ENCODE results near the gene GRK2.

Gene GRK2

DNA sequence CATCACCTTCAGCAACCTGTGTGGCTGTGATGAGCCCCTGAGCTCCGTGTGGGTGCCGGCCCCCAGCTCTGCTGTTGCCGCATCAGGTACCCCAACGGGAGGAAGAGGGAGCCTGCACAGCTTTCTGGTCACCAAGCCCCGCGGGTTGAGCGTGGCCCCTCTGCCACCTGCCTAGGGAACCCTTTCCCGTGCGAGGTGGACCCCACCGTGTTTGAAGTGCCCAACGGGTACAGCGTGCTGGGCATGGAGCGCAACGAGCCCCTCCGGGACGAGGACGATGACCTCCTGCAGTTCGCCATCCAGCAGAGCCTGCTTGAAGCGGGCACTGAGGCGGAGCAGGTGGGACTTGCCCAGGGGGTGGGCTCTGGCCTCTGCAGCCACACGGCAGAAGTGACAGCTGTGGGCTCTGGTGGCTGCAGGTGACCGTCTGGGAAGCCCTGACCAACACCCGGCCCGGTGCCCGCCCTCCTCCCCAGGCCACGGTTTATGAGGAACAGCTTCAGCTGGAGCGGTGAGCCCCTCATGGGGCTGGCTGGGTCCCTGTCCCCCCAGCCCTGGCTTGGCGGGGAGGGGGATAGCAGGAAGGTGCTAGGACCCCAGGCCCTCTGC is 35.1 kb downstream of the GRK2 start:
- no peak for DNase-seq

DNA sequence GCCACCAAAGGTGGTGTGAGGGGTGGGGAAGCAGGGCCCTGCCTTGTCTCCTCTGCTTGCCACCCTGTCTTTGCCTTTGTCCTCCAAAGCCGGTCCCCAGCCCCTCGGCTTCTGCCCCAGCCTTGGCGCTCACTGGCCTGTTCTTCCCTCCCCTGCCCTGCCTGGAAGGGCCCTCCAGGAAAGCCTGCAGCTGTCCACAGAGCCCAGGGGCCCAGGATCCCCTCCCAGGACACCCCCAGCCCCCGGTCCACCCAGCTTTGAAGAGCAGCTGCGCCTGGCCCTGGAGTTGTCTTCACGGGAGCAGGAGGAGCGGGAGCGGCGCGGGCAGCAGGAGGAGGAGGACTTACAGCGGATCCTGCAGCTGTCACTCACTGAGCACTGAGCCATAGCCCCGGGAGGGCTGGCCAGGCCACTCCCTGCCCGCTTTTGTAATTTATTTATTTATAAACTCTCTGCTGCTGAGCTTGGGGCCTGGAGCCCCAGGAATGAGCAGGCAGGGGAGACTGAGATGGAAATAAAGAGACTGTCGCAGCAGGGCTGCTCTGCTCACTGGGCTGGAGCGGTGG is 35.8 kb downstream of the GRK2 start:
- DNase-seq, result no peak

DNA sequence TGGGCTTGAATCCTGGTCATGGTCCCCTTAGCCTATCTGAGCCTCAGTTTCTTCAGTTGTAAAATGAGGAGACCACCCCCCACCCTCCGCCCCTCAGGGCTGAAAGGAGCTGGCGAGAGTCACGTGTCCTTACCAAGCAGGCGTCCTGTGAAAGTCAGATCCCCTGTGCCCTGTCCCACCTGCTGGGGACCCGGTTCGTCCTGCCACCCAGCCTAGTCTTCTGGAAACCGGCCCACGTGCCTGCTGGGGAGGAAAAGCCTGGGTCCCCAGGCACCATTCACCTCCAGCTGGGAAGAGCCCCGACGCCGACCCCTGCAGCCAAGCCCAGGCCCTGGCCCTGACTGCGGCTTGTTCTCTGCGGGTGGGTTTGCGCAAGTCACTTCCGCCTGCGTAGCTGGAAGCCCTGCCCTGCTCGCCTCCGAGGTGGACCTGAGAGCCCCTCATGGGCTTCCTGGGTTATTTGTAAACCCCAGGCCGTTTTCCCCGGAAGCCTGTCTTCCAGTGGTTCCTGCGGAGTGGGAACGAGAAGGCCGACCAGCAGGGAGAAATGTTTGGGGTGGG is 36.4 kb downstream of the GRK2 start:
- DNase-seq, result no peak

DNA sequence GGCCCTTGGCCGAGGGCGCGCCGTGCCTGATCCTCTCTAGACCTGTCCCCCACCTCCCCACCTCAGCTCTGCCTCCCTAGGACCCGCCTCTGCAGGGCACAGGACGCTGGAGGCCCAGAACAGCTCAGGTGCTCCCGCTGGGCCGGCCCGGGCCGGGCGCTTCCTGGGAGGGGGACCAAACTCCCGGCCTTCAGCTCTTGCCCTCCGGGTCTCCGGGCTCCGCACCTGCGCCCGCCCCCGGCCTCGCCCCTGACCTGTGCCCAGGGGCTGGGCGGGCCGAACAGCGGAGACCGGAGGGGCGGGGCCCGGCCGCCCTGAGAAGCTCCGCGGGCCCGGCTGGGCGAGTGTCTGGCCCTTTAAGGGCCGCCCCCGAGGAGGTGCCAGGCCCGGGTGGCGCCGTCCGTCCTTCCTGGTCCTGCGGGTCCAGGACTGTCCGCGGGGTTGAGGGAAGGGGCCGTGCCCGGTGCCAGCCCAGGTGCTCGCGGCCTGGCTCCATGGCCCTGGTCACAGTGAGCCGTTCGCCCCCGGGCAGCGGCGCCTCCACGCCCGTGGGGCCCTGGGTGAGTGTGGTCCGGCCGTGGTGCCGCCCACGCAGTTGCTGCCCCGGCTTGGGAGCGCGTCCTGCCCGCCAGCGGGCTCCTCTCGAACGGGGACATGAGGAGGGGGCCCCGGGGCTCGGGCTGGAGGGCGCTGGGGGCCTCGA is 37.0 kb downstream of the GRK2 start, which contains the start of gene SSH3:
Gene SSH3 (plus strand): TSS at position 399 of the 703 bp plus-strand sequence. CDS start 96 bp downstream, at position 495.
- DNase-seq, result peak; percentile 32

DNA sequence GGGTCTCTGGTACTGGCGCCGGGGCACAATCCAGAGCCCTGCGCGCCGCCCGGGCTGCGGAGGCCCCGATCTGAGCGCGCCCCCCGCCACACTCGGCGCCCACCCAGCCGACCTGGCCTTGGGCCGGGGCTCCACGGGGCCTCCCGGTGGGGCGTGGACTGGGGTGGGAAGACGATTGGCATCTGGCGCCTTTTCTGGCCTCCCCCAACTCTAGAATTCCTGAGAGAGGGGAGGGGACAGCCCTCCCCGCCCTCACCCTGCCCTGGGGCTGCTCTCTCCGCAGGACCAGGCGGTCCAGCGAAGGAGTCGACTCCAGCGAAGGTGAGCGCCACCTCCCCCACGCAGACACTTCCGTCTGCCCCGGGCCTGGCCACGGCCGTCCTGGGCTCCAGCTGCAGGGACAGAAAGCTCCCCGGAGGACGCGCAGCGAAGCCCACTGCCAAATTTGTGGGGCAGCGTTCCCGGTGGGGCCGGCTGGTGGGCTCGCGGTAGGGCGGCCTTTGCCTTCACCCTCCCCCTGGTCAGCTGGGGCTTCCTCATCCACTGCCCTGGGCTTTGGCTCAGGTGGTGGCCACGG is 37.6 kb downstream of the GRK2 start:
- no peak for DNase-seq

DNA sequence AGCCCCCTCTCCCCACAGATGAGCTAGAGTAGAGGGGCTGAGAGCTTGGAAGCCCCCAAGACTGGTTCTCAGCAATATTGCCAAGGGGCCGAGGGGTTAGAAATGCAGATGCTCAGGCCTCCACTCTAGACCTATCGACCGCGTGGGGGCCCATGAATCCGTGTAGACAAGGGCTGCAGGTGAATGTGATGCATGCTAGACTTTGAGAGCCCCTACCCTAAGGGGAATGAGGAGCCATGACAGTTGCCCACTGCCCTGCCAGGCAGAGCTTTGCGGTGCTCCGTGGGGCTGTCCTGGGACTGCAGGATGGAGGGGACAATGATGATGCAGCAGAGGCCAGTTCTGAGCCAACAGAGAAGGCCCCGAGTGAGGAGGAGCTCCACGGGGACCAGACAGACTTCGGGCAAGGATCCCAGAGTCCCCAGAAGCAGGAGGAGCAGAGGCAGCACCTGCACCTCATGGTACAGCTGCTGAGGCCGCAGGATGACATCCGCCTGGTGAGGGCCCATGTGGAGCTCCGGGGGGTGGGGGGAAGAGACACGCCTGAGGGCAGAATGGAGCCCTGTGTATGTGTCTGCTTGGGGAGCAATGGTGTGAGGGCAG is 38.3 kb downstream of the GRK2 start:
- no peak for DNase-seq

DNA sequence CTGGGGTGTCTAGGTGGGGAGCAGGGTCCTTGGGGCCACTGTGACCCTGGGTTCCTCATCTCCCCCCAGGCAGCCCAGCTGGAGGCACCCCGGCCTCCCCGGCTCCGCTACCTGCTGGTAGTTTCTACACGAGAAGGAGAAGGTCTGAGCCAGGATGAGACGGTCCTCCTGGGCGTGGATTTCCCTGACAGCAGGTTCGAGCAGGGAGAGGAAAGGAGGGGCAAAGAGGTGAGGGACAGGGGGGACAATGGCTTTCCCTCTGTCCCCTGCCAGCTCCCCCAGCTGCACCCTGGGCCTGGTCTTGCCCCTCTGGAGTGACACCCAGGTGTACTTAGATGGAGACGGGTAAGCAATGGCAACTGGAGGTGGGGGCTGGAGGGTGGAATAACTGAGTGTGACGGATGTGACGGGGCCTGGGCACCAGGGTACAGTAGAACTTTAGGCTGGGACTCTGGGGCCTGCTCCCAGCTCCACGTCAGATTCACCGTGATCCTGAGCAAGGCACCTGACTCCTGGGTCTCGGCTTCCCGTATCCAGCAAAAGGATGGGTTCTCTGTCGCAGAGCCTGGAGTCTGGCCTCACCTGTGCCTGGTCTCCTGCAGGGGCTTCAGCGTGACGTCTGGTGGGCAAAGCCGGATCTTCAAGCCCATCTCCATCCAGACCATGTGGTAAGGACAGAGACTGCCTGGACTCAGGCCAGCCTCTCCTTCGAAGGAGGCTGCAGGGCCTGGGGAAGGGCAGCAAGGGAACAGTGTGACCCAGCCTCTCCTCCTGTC is 40.7 kb downstream of the GRK2 start:
- no peak for DNase-seq

DNA sequence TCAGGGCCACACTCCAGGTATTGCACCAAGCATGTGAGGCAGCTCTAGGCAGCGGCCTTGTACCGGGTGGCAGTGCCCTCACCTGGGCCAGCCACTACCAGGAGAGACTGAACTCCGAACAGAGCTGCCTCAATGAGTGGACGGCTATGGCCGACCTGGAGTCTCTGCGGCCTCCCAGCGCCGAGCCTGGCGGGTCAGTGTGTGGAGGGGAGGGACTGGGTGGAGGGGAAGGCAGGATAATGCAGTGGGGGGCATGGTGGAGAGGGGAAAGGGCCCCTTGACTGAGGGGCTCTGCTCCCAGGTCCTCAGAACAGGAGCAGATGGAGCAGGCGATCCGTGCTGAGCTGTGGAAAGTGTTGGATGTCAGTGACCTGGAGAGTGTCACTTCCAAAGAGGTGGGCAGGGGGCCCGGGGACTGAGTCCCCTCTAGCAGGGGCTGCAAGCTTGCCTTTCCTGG is 41.3 kb downstream of the GRK2 start:
- DNase-seq, result no peak

DNA sequence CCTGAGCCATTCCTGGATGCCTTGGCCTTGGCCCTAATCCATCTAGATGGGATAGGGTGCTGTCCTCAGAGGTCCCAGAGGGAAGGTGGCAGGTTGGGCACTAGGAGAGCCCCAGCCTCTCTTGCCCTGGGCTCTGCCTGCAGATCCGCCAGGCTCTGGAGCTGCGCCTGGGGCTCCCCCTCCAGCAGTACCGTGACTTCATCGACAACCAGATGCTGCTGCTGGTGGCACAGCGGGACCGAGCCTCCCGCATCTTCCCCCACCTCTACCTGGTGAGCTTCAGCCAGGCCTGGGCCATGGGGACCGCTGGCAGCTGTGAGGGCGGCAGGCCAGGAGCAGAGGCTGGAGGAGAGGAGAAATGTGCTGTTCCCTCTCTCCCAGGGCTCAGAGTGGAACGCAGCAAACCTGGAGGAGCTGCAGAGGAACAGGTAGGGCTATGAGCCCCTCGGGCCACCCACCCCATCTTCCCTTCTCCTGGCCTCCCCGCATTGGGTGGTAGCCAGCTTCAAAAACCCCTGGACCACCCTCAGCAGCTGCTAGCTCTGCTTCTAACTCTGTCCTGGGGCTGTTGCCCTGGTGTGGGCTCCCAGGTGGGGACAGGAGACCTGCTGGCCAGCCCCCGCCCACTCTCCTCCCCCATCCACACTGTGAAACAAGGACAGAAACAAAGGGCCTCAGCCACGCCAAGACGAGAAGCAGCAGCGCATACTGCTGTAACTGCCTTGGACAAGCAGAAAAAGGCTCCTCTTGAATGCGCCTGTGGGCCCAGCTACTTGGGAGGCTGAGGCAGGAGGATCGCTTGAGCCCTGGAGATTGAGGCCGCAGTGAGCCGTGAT is 42.0 kb downstream of the GRK2 start:
- no peak for DNase-seq

DNA sequence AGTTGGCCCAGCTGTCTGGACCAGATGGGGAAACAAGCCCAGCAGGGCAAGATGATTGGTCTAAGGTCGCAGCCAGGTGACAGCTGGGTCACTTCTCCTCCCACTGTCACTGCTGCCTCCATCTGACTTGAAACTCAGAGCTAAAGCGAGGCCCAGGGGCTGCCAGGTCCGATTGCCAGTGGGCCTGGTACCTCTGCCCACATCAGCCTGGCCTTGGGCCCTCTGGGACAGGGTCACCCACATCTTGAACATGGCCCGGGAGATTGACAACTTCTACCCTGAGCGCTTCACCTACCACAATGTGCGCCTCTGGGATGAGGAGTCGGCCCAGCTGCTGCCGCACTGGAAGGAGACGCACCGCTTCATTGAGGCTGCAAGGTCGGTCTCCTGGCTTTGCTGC is 42.9 kb downstream of the GRK2 start:
- DNase-seq, result no peak

DNA sequence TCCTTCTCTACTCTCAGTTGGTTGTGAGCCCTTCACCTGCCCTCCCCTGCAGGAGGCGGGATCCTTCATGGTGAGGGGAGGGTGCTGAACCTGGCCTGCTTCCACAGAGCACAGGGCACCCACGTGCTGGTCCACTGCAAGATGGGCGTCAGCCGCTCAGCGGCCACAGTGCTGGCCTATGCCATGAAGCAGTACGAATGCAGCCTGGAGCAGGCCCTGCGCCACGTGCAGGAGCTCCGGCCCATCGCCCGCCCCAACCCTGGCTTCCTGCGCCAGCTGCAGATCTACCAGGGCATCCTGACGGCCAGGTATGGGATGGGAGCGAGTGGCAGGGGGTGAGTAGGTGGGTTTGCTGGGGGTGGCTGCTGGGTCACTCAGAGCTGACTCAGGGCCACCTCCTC is 43.4 kb downstream of the GRK2 start:
- DNase-seq, result no peak

DNA sequence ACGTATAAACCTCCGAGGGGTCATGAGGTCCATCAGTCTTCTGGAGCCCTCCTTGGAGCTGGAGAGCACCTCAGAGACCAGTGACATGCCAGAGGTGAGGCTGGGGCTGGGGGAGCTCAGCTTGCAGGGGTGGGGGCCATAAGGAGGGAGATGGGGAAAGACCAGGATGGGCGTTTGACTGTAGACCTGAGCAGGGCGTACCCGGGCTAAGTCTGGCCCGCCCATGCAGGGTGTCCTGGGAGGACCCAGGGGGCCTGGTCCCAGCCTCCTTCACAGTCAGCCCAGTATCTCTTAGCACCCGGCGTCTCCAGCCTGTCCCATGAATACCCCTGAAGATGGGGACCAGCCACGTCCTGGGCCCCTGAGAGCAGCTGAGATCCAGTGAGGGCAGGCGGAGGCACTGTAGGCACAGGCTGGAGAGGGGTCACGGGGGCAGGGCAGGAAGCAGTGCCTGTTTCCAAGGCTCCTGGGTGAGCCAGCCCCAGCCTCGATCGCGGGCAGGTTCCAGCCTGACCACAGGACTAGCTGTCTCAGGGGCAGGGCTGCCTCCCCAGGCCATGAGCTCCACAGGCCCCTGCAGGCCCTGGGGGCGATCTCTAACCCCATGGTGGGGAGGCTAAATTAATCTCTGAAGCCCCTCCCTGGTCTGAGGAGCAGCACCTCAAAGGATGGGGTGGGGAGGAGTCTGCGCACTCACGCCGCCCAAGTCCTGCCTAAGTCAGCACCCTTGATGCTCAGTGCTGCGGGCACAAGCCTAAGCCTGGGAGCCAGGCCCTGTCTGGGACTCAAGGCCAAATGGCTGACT is 44.2 kb downstream of the GRK2 start:
- no peak for DNase-seq

DNA sequence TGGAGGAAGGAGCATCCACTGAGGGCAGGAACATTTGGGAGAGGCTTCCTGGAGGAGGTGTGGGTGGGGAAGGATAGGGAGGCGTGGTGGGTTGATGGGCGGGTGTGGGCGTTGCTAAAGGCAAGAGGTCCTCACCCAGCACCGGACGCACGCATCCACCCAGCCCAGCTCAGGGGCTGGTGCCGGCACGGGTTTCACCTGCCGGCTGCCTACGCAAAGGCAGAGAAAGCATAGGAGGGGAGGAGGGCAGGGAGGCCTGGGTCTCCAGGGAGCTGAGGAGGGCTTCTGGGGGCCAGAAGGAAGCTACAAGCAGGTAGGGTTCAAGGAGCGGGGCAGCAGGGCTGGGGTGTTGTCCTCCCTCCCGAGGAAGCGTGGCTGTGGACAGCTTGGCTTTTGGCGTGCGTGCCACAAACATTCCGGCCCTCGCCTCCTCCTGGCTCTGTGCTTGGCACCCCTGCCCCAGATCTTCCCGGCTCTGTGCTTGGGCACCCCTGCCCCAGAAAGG is 44.8 kb downstream of the GRK2 start:
- DNase-seq, result no peak

DNA sequence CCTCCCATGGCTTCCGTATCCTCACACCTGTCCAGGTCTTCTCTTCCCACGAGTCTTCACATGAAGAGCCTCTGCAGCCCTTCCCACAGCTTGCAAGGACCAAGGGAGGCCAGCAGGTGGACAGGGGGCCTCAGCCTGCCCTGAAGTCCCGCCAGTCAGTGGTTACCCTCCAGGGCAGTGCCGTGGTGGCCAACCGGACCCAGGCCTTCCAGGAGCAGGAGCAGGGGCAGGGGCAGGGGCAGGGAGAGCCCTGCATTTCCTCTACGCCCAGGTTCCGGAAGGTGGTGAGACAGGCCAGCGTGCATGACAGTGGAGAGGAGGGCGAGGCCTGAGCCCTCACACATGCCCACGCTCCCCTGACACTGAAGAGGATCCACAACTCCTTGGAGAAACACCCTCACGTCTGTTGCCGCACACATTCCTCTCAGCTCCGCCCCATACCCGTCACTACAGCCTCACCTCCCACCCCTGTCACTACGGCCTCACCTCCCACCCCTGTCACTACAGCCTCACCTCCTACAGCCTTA is 45.3 kb downstream of the GRK2 start:
- no peak for DNase-seq

DNA sequence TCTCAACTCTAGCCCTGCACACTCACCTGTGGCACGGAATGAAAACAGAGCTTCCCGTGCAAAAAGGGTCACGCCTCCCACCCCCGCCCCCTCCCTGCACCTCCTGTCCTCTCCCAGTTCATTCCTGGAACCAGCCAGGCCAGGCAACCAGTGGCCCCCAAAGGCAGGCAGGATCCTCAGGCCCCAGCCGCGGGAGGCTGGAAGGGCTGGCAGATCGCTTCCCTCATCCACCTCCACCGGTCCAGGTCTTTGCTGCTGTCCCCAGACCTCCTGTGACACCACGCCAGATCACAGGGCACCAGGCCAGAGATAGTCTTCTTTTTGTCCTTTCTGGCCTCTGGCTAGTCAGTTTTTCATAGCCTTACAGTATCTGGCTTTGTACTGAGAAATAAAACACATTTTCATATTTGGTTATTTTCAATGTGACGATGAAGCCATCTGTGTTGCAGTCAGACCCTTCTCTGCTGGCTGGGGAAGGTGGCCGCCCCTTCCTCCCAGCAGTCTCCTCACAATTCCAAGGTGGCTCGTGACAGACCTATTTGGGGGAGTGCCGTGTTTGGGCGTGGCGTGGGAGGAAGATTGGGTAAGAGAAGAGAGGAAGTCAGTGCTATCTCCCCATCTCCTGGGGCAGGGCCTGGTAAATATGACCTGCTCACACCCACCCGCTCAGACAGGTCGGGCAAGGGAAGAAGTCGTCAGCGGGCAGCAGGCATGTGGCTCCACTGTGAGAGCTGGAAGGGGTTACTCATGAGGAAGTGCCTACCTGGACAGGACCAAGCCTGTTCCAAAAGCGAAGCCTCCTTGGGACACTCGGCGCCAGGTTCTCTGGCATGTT is 46.1 kb downstream of the GRK2 start:
- peak; percentile 37 for DNase-seq

DNA sequence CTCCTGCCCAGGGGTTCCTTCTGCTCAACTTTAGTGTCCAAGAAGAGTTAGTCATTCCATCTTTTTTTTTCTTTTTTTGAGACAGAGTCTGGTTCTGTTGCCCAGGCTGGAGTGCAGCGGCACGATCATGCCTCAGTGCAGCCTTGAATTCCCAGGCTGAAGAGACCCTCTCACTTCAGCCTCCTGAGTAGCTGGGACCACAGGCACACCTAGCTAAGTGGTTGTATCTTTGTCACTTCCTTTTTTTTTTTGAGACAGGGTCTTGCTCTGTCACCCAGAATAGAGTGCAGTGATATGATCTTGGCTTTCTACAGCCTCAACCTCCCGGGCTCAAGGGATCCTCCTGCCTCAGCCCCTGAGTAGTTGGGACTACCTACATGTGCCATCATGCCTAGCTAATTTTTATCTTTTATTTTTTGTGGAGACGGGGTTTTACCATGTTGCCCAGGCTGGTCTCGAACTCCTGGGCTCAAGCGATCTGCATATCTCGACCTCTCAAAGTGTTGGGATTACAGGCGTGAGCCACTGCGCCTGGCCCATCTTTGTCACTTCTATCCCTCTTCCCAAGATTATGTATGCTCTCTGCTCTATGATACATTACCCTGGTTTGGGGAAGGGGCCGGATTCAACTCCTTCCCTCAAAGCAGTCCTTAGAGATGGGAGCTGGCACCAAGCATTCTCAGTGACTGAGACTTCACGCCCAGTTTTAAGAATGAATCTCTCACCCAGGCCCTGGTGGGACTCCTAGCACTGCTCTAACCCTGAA is 47.0 kb downstream of the GRK2 start:
- no peak for DNase-seq

DNA sequence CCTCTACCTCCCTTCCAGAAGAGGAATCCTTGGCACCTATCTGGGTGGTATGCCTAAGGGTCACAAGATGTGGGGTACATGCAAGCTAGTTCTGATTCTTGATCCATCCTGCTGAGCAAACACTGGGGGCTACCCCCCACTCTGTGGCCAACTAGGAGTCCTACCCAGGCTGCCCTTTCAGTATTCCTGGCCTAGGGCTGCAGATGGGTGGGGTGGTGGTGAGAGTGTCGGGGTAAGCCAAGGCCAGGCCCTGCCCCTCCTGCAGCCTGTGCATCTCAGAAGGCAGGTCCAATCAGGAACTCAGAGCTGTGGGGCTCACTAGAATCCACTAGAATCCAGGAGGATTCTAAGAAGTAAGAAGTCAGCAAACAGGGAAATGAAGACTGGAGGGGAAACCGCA is 47.9 kb downstream of the GRK2 start:
- no peak for DNase-seq

DNA sequence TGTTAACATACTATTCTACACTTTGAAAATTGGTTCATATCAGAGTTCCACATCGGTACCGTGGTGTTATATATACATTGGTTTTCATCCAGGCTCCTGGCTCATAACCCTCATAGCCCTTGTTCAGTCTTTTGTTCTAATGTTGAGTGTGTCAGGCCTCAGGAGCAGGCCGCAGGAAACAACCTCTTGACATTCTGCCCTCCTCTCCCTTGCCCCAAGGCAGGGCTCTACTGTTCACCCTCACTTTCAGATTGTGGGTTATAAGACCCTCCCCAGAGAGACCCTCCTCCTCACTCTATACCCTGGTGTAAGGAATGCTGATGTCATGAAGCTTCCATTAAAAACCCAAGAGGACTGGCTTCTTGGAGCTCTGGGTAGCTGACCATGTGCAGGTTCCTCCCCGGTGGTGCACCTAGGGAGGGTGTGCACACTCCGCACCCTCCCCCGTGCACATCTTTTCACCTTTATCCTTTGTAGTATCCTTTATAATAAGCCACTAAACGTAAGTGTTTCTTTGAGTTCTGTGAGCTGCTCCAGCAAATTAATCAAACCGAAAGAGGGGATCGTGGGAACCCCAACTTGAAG is 49.1 kb downstream of the GRK2 start:
- no peak for DNase-seq

All from activated effector memory CD4-positive, alpha-beta T cell treated with Interleukin-2 at 50 U/mL for 16 hours (primary cell).